Central memory CD8-positive, alpha-beta T cell (primary cell): ENCODE measurements around the gene FIG4.

Experiments used
- ATAC-seq: fragments of 150-1000 bp; cut with Tn5 transposase; replicated peaks from 2 replicates; pipeline ENCODE4 v1.10.0; 2022; ENCODE audit warnings: mild to moderate bottlenecking, moderate FRiP score, moderate number of reproducible peaks; ENCODE audit not compliant: poor library complexity, severe bottlenecking; ENCODE audit errors: extremely low read depth
- DNase-seq, 2 donors: peaks; one replicate each; pipeline ENCODE4 v3.0.0; 2021; ENCODE audit warnings: low spot score in 2 of 2
- H3K27ac Mint-ChIP-seq: one replicate; pipeline ENCODE4 v1.8.0; 2022; ENCODE audit warnings: low read depth, mild to moderate bottlenecking, moderate library complexity, mixed read lengths
- H3K27me3 Mint-ChIP-seq: one replicate; pipeline ENCODE4 v1.8.0; 2022; ENCODE audit warnings: mixed read lengths
- H3K36me3 Mint-ChIP-seq: one replicate; pipeline ENCODE4 v1.8.0; 2022; ENCODE audit warnings: mild to moderate bottlenecking, moderate library complexity, mixed read lengths; ENCODE audit not compliant: insufficient read depth
- H3K4me1 Mint-ChIP-seq: one replicate; pipeline ENCODE4 v1.8.0; 2022; ENCODE audit warnings: mixed read lengths
- H3K4me3 Mint-ChIP-seq: one replicate; pipeline ENCODE4 v1.8.0; 2022; ENCODE audit warnings: mild to moderate bottlenecking, moderate library complexity, mixed read lengths
- H3K9me3 Mint-ChIP-seq: one replicate; pipeline ENCODE4 v1.8.0; 2022; ENCODE audit warnings: mixed read lengths

Gene FIG4

GRCh38 chr6:109794201-109794923 lies 103.3 kb downstream of the FIG4 start:
- no peaks in the 10 kb centered on the region for H3K27me3 Mint-ChIP-seq
- no peak overlapping the region for H3K4me3 Mint-ChIP-seq
- H3K9me3 Mint-ChIP-seq, result no peaks in the 10 kb centered on the region
- no peak for DNase-seq
- H3K4me1 Mint-ChIP-seq, result no peaks in the 10 kb centered on the region
- no peak overlapping the region for H3K27ac Mint-ChIP-seq
- ATAC-seq, result no peak
- H3K36me3 Mint-ChIP-seq, result peaks cover 19% of the 10 kb centered on the region

- Mint-ChIP-seq H3K4me1 (no peaks in the 10 kb centered on the region), H3K4me3 (no peak overlapping the region), H3K36me3 (peaks cover 24% of the 10 kb centered on the region), H3K27ac (no peak overlapping the region), H3K27me3 (no peaks in the 10 kb centered on the region), H3K9me3 (no peaks in the 10 kb centered on the region)
- ATAC-seq (no peak), DNase-seq (no peak)
Observed at GRCh38 chr6:109795994-109796555, 105.0 kb downstream of the FIG4 start.

- Mint-ChIP-seq H3K4me1 (no peaks in the 10 kb centered on the region), H3K4me3 (no peak overlapping the region), H3K27me3 (no peaks in the 10 kb centered on the region), H3K36me3 (peaks cover 18% of the 10 kb centered on the region), H3K9me3 (no peaks in the 10 kb centered on the region), H3K27ac (no peak overlapping the region)
- DNase-seq, result no peak
- ATAC-seq, result no peak
Observed at GRCh38 chr6:109799129-109799528, 108.0 kb downstream of the FIG4 start.

GRCh38 chr6:109799664-109800063 lies 108.6 kb downstream of the FIG4 start:
- DNase-seq, result no peak

GRCh38 chr6:109800771-109801170 lies 109.7 kb downstream of the FIG4 start:
- Mint-ChIP-seq H3K27me3 (no peaks in the 10 kb centered on the region), H3K4me1 (no peaks in the 10 kb centered on the region), H3K27ac (no peak overlapping the region), H3K4me3 (no peak overlapping the region), H3K36me3 (peaks cover 16% of the 10 kb centered on the region), H3K9me3 (no peaks in the 10 kb centered on the region)
- DNase-seq (no peak), ATAC-seq (no peak)

More at GRCh38 chr6:109799664-109800063, 108.6 kb downstream of the FIG4 start:
- H3K4me1 Mint-ChIP-seq, result no peaks in the 10 kb centered on the region
- no peak for ATAC-seq
- peaks cover 18% of the 10 kb centered on the region for H3K36me3 Mint-ChIP-seq
- no peaks in the 10 kb centered on the region for H3K9me3 Mint-ChIP-seq
- H3K27ac Mint-ChIP-seq, result no peak overlapping the region
- no peak overlapping the region for H3K4me3 Mint-ChIP-seq
- H3K27me3 Mint-ChIP-seq, result no peaks in the 10 kb centered on the region

GRCh38 chr6:109801794-109802193 lies 110.7 kb downstream of the FIG4 start:
- no peak for ATAC-seq
- H3K4me1 Mint-ChIP-seq, result no peaks in the 10 kb centered on the region
- no peak for DNase-seq
- H3K4me3 Mint-ChIP-seq, result no peak overlapping the region
- H3K36me3 Mint-ChIP-seq, result peaks cover 18% of the 10 kb centered on the region
- H3K9me3 Mint-ChIP-seq, result no peaks in the 10 kb centered on the region
- no peaks in the 10 kb centered on the region for H3K27me3 Mint-ChIP-seq
- no peak overlapping the region for H3K27ac Mint-ChIP-seq

GRCh38 chr6:109804020-109804419 lies 112.9 kb downstream of the FIG4 start:
- H3K4me1 Mint-ChIP-seq, result no peaks in the 10 kb centered on the region
- H3K4me3 Mint-ChIP-seq, result no peak overlapping the region
- ATAC-seq, result no peak
- peaks cover 16% of the 10 kb centered on the region for H3K36me3 Mint-ChIP-seq
- no peak for DNase-seq
- no peaks in the 10 kb centered on the region for H3K9me3 Mint-ChIP-seq
- no peaks in the 10 kb centered on the region for H3K27me3 Mint-ChIP-seq
- H3K27ac Mint-ChIP-seq, result no peak overlapping the region

- no peak overlapping the region for H3K27ac Mint-ChIP-seq
- DNase-seq (no peak), ATAC-seq (no peak)
- peaks cover 8% of the 10 kb centered on the region for H3K36me3 Mint-ChIP-seq
- H3K27me3 Mint-ChIP-seq, result no peaks in the 10 kb centered on the region
- H3K4me3 Mint-ChIP-seq, result no peak overlapping the region
- H3K4me1 Mint-ChIP-seq, result no peaks in the 10 kb centered on the region
- no peaks in the 10 kb centered on the region for H3K9me3 Mint-ChIP-seq
Observed at GRCh38 chr6:109807881-109808280, 116.8 kb downstream of the FIG4 start.

GRCh38 chr6:109808837-109809236 lies 117.7 kb downstream of the FIG4 start:
- Mint-ChIP-seq H3K4me3 (no peak overlapping the region), H3K27ac (no peak overlapping the region), H3K27me3 (no peaks in the 10 kb centered on the region), H3K9me3 (no peaks in the 10 kb centered on the region), H3K4me1 (no peaks in the 10 kb centered on the region), H3K36me3 (peaks cover 5% of the 10 kb centered on the region)
- ATAC-seq (no peak), DNase-seq (no peak)

- no peak overlapping the region for H3K4me3 Mint-ChIP-seq
- H3K27me3 Mint-ChIP-seq, result no peaks in the 10 kb centered on the region
- H3K9me3 Mint-ChIP-seq, result no peaks in the 10 kb centered on the region
Observed at GRCh38 chr6:109815054-109815453, 124.0 kb downstream of the FIG4 start.

GRCh38 chr6:109816452-109817374 lies 125.6 kb downstream of the FIG4 start:
- Mint-ChIP-seq H3K4me1 (no peaks in the 10 kb centered on the region), H3K27ac (no peak overlapping the region), H3K36me3 (no peaks in the 10 kb centered on the region), H3K27me3 (no peaks in the 10 kb centered on the region), H3K4me3 (no peak overlapping the region), H3K9me3 (no peaks in the 10 kb centered on the region)
- ATAC-seq, result no peak
- DNase-seq, result no peak

More at GRCh38 chr6:109815054-109815453, 124.0 kb downstream of the FIG4 start:
- DNase-seq (no peak), ATAC-seq (no peak)
- H3K27ac Mint-ChIP-seq, result no peak overlapping the region
- H3K36me3 Mint-ChIP-seq, result no peaks in the 10 kb centered on the region
- H3K4me1 Mint-ChIP-seq, result no peaks in the 10 kb centered on the region

GRCh38 chr6:109820706-109821350 lies 129.7 kb downstream of the FIG4 start:
- peaks cover 9% of the 10 kb centered on the region for H3K36me3 Mint-ChIP-seq
- no peaks in the 10 kb centered on the region for H3K9me3 Mint-ChIP-seq
- ATAC-seq (no peak), DNase-seq (no peak)
- no peak overlapping the region for H3K4me3 Mint-ChIP-seq
- no peak overlapping the region for H3K27ac Mint-ChIP-seq
- no peaks in the 10 kb centered on the region for H3K4me1 Mint-ChIP-seq
- H3K27me3 Mint-ChIP-seq, result no peaks in the 10 kb centered on the region
